SK-N-SH (cell line): Measurements from ENCODE around the gene GDI2. TPM values are rescaled to one million over a fixed set of nuclear protein-coding genes. Genes with fewer than 3 reads are reported as not detected.
"Not testable (repeated sequence)": the region's sequence is repeated elsewhere in the genome, so short reads cannot be mapped to it uniquely, and the experiment has no call there.

Experiments
- CTCF ChIA-PET: fragments of 300-600, 350-600 bp; formaldehyde crosslinking; extraction: SDS; loops from one replicate; lab custom pipeline; 2021; lab: Yijun Ruan, JAX
- POLR2A ChIA-PET: fragments of 350-600 bp; sonication (Branson Sonifier 250); formaldehyde crosslinking; extraction: SDS; loops from one replicate; lab custom pipeline; 2020; ENCODE audit warnings: antibody characterized with exemption, inconsistent platforms; lab: Yijun Ruan, JAX
- DNase-seq: peaks from one replicate; pipeline ENCODE4 v3.0.0; 2012
- H2AFZ ChIP-seq: fragments of 200-600 bp; sonication (generic); 2 replicates; pipeline ENCODE4 v1.8.1; 2016; ENCODE audit warnings: antibody characterized with exemption, mild to moderate bottlenecking, low read depth
- H3F3A ChIP-seq: fragments of 200-600 bp; sonication (generic); replicated peaks from 2 replicates; pipeline ENCODE3; 2016; ENCODE audit warnings: antibody characterized with exemption, mild to moderate bottlenecking; ENCODE audit not compliant: insufficient read depth
- H3K27ac ChIP-seq, 2 experiments: fragments of 200-500 bp in 1 of 2; fragments of 200-600 bp in 1 of 2; sonication (Bioruptor generic) in 1 of 2; sonication (generic), shearing (Covaris generic) in 1 of 2; 2 replicates each; pipeline versions ENCODE4 v1.5.1 to v1.6.1; 2014 to 2016; ENCODE audit warnings: low read depth in 2 of 2, inconsistent platforms in 1 of 2, low read length in 1 of 2, mild to moderate bottlenecking in 1 of 2, mixed read lengths in 1 of 2
- H3K27me3 ChIP-seq: fragments of 200-600 bp; sonication (generic), shearing (Covaris generic); 2 replicates; pipeline ENCODE4 v1.6.1; 2016; ENCODE audit warnings: mixed run types; ENCODE audit not compliant: insufficient read depth
- H3K36me3 ChIP-seq, 2 experiments: fragments of 200-500 bp in 1 of 2; fragments of 200-600 bp in 1 of 2; sonication (Bioruptor generic) in 1 of 2; sonication (generic) in 1 of 2; replicated peaks in 1 of 2; 2 replicates each; pipeline versions ENCODE3 to v1.5.1; 2014 to 2016; ENCODE audit warnings: low read length in 1 of 2, mild to moderate bottlenecking in 1 of 2; ENCODE audit not compliant: insufficient read depth in 2 of 2, control insufficient read depth in 1 of 2
- H3K4me1 ChIP-seq, 2 experiments: fragments of 200-500 bp in 1 of 2; fragments of 200-600 bp in 1 of 2; sonication (Bioruptor generic) in 1 of 2; sonication (generic), shearing (Covaris generic) in 1 of 2; 2 replicates each; pipeline versions ENCODE4 v1.5.1 to v1.6.1; 2014 to 2016; ENCODE audit warnings: low read depth in 1 of 2, low read length in 1 of 2, mixed run types in 1 of 2; ENCODE audit not compliant: insufficient read depth in 2 of 2, control insufficient read depth in 1 of 2
- H3K4me2 ChIP-seq: fragments of 200-600 bp; sonication (generic), shearing (Covaris generic); 2 replicates; pipeline ENCODE4 v1.6.1; 2017; ENCODE audit warnings: mixed run types
- H3K4me3 ChIP-seq, 2 experiments: fragments of 200-500 bp in 1 of 2; fragments of 200-600 bp in 1 of 2; sonication (Bioruptor generic) in 1 of 2; sonication (generic), shearing (Covaris generic) in 1 of 2; 2 replicates each; pipeline versions ENCODE4 v1.5.1 to v1.8.1; 2014 to 2016; ENCODE audit warnings: low read depth in 2 of 2, inconsistent platforms in 1 of 2, low read length in 1 of 2, mild to moderate bottlenecking in 1 of 2, mixed read lengths in 1 of 2, moderate library complexity in 1 of 2
- H3K79me2 ChIP-seq: fragments of 200-600 bp; sonication (generic); 2 replicates; pipeline ENCODE4 v1.8.1; 2017; ENCODE audit warnings: mild to moderate bottlenecking; ENCODE audit not compliant: insufficient read depth
- H3K9ac ChIP-seq: fragments of 200-600 bp; sonication (generic); 2 replicates; pipeline ENCODE4 v1.6.1; 2017; ENCODE audit warnings: mixed run types
- H3K9me2 ChIP-seq: fragments of 200-600 bp; sonication (generic); 2 replicates; pipeline ENCODE4 v1.6.1; 2017; ENCODE audit warnings: mixed run types
- H3K9me3 ChIP-seq: fragments of 200-600 bp; sonication (generic); 2 replicates; pipeline ENCODE4 v1.6.1; 2017; ENCODE audit warnings: mixed run types, mild to moderate bottlenecking, moderate library complexity
- H4K20me1 ChIP-seq: fragments of 200-600 bp; sonication (generic); 2 replicates; pipeline ENCODE4 v1.6.1; 2017; ENCODE audit warnings: mild to moderate bottlenecking, mixed run types; ENCODE audit not compliant: insufficient read depth
- EZH2phosphoT487 ChIP-seq: fragments of 200-600 bp; sonication (generic); IDR thresholded peaks from 2 replicates; pipeline ENCODE4 v1.6.1; 2017; ENCODE audit warnings: low read depth, mixed run types, mild to moderate bottlenecking, antibody characterized with exemption, moderate library complexity, borderline replicate concordance
- FOSL2 ChIP-seq: IDR thresholded peaks from 2 replicates; pipeline ENCODE4 v1.4.0; 2012; ENCODE audit warnings: low read depth, mild to moderate bottlenecking, moderate library complexity, borderline replicate concordance
- GATA2 ChIP-seq: sonication (generic); formaldehyde crosslinking; IDR thresholded peaks from 2 replicates; pipeline ENCODE4 v1.5.0; 2020; ENCODE audit warnings: mild to moderate bottlenecking, missing genetic modification reagents
- NRF1 ChIP-seq: IDR thresholded peaks from 2 replicates; pipeline ENCODE4 v1.6.1; 2012; ENCODE audit warnings: low read depth, mild to moderate bottlenecking, low read length
- POLR2AphosphoS5 ChIP-seq: IDR thresholded peaks from 2 replicates; pipeline ENCODE4 v1.6.1; 2012; ENCODE audit warnings: low read depth, low read length
- RAD21 ChIP-seq: IDR thresholded peaks from 2 replicates; pipeline ENCODE4 v1.6.1; 2012; ENCODE audit warnings: mild to moderate bottlenecking, low read length
- RFX5 ChIP-seq: IDR thresholded peaks from 2 replicates; pipeline ENCODE4 v1.6.1; 2012; ENCODE audit warnings: mild to moderate bottlenecking, improper control_type of control experiment, low read length
- RXRA ChIP-seq: IDR thresholded peaks from 2 replicates; pipeline ENCODE4 v1.4.0; 2012; ENCODE audit warnings: low read depth, mild to moderate bottlenecking, borderline replicate concordance
- SIN3A ChIP-seq: IDR thresholded peaks from 2 replicates; pipeline ENCODE4 v1.6.1; 2012; ENCODE audit warnings: low read depth, mild to moderate bottlenecking, low read length, moderate library complexity, borderline replicate concordance
- SMC3 ChIP-seq: IDR thresholded peaks from 2 replicates; pipeline ENCODE4 v1.6.1; 2012; ENCODE audit warnings: low read depth, low read length, improper control_type of control experiment
- TAF1 ChIP-seq: IDR thresholded peaks from 2 replicates; pipeline ENCODE4 v1.6.1; 2012; ENCODE audit warnings: low read depth, mild to moderate bottlenecking, low read length, moderate library complexity, borderline replicate concordance
- USF2 ChIP-seq: fragments of 150-350 bp; IDR thresholded peaks from 2 replicates; pipeline ENCODE4 v1.6.1; 2017; ENCODE audit warnings: antibody characterized with exemption, low read length, low read depth, borderline replicate concordance
- WGBS: methylation state at CpG from one replicate; pipeline ENCODE4 v1.1.6; 2017; ENCODE audit warnings: low lambda C conversion rate; 5-methylcytosine and 5-hydroxymethylcytosine counted together
- polyA plus RNA-seq, 3 experiments: library from polyadenylated mRNA; depleted of rRNA; stranded (reverse); fragments of >200 nt; gene quantifications; 2 replicates each; pipeline ENCODE4 v1.2.3, GENCODE V29; 2012

GDI2 gene
- polyA plus RNA-seq, 1 of the 3 experiments (the other 2 are of a cell fraction) = 94.3 TPM

- H3K79me2 ChIP-seq = no peaks in the 10 kb centered on the region
- TF ChIP-seq USF2 = no peak
- no peak for TF ChIP-seq FOSL2
- no peak for TF ChIP-seq RXRA
- TF ChIP-seq RAD21 = no peak
These were observed 40.9 kb upstream of the GDI2 start for GRCh38 chr10:5854131-5854475.

GRCh38 chr10:5846667-5847066 is 33.4 kb upstream of the GDI2 start:
- H4K20me1 ChIP-seq, H3K9me3 ChIP-seq, DNase-seq, H3K4me3 ChIP-seq, H3K9me2 ChIP-seq, H3K4me1 ChIP-seq, H3K9ac ChIP-seq, POLR2A ChIA-PET, H3F3A ChIP-seq, H3K36me3 ChIP-seq, H3K27me3 ChIP-seq, H3K4me2 ChIP-seq, H3K79me2 ChIP-seq: not testable (repeated sequence)
- Histone ChIP-seq H2AFZ (peak overlapping the region; percentile 52; the same call in 1 of the 2 replicates), H3K27ac (peak overlapping the region in 1 of 2 experiments; percentile 25; a peak in 1 of 4 replicates)
- WGBS = 96% methylated on average over 4 of the region's 4 CpGs
- CTCF ChIA-PET = interaction anchor here (1.0 to 1.1 kb wide), 2 partner anchors 13 to 413 kb away, joined by 3 read pairs; no protein-coding TSS in a partner anchor

More at GRCh38 chr10:5854131-5854475, 40.9 kb upstream of the GDI2 start:
- no peak for DNase-seq
- H3K9me3 ChIP-seq = no peaks in the 10 kb centered on the region
- H3K4me1 ChIP-seq = no peaks in the 10 kb centered on the region
- no peak overlapping the region for H3K4me3 ChIP-seq
- no peaks in the 10 kb centered on the region for H3K36me3 ChIP-seq
- WGBS = 95% methylated on average over 5 of the region's 5 CpGs
- no peaks in the 10 kb centered on the region for H3K9me2 ChIP-seq
- no peak overlapping the region for H2AFZ ChIP-seq
- H3K27ac ChIP-seq = no peak overlapping the region
- ChIA-PET POLR2A (no interaction called here), CTCF (interaction anchor here (1.0 to 1.4 kb wide), 2 partner anchors 15 to 22 kb away, joined by 3 read pairs; no protein-coding TSS in a partner anchor)
- H3K4me2 ChIP-seq = no peak overlapping the region
- no peaks in the 10 kb centered on the region for H4K20me1 ChIP-seq
- H3K27me3 ChIP-seq = no peaks in the 10 kb centered on the region
- H3F3A ChIP-seq = no peaks in the 10 kb centered on the region
- no peak overlapping the region for H3K9ac ChIP-seq

- H3K4me1 ChIP-seq = no peaks in the 10 kb centered on the region; a peak in 1 of 4 replicates
- no peak overlapping the region for H3K9ac ChIP-seq
- 77% methylated on average over 13 of the region's 13 CpGs for WGBS
- TF ChIP-seq SIN3A (no peak), RFX5 (no peak), NRF1 (no peak), SMC3 (no peak), GATA2 (no peak), USF2 (no peak), TAF1 (no peak), EZH2phosphoT487 (no peak), POLR2AphosphoS5 (no peak)
- no peaks in the 10 kb centered on the region for H3K9me2 ChIP-seq
- H3K4me2 ChIP-seq = no peak overlapping the region
- ChIA-PET CTCF (interaction anchor here (1.5 to 1.6 kb wide), 2 partner anchors 26 to 181 kb away, joined by 3 to 4 read pairs; no protein-coding TSS in a partner anchor), POLR2A (interaction anchor here (0.6 to 1.1 kb wide), 2 partner anchors 31 to 210 kb away, joined by 4 to 5 read pairs; no protein-coding TSS in a partner anchor)
- no peaks in the 10 kb centered on the region for H3K27me3 ChIP-seq
- H4K20me1 ChIP-seq = no peaks in the 10 kb centered on the region
- H3K9me3 ChIP-seq = no peaks in the 10 kb centered on the region
- no peak overlapping the region for H2AFZ ChIP-seq
- no peaks in the 10 kb centered on the region for H3F3A ChIP-seq
- H3K4me3 ChIP-seq = no peak overlapping the region
- H3K36me3 ChIP-seq = no peaks in the 10 kb centered on the region
- DNase-seq = no peak
- no peaks in the 10 kb centered on the region for H3K79me2 ChIP-seq
- H3K27ac ChIP-seq = no peak overlapping the region
These were observed 31.3 kb upstream of the GDI2 start for GRCh38 chr10:5844345-5845055.
